Neuronal stem cell (in vitro differentiated cells): Measurements from ENCODE around the gene NAE1.

Experiments
- DNase-seq: peaks from one replicate; pipeline ENCODE4 v3.0.0-alpha.2; 2013; ENCODE audit warnings: low spot score
- H2AFZ ChIP-seq: one replicate; pipeline ENCODE4 v1.6.1; 2013; ENCODE audit warnings: mild to moderate bottlenecking, low read length, inconsistent platforms
- H2AK5ac ChIP-seq: 2 replicates; pipeline ENCODE4 v1.6.1; 2013; ENCODE audit warnings: low read depth, mild to moderate bottlenecking, inconsistent platforms, low read length, moderate library complexity, mixed read lengths
- H2BK120ac ChIP-seq: 2 replicates; pipeline ENCODE4 v1.6.1; 2013; ENCODE audit warnings: low read depth, mild to moderate bottlenecking, inconsistent platforms, low read length, moderate library complexity, mixed read lengths
- H2BK12ac ChIP-seq: one replicate; pipeline ENCODE4 v1.6.1; 2013; ENCODE audit warnings: low read length, inconsistent platforms
- H2BK15ac ChIP-seq: 2 replicates; pipeline ENCODE4 v1.6.1; 2013; ENCODE audit warnings: mild to moderate bottlenecking, low read length, inconsistent platforms, mixed read lengths
- H2BK5ac ChIP-seq: one replicate; pipeline ENCODE4 v1.6.1; 2013; ENCODE audit warnings: inconsistent platforms, mild to moderate bottlenecking, low read length, moderate library complexity
- H3K14ac ChIP-seq: one replicate; pipeline ENCODE4 v1.6.1; 2013; ENCODE audit warnings: low read length, inconsistent platforms
- H3K18ac ChIP-seq: 2 replicates; pipeline ENCODE4 v1.6.1; 2013; ENCODE audit warnings: low read length, inconsistent platforms
- H3K23ac ChIP-seq: 2 replicates; pipeline ENCODE4 v1.6.1; 2013; ENCODE audit warnings: low read depth, mild to moderate bottlenecking, mixed read lengths, low read length, inconsistent platforms; ENCODE audit not compliant: poor library complexity
- H3K27ac ChIP-seq: replicated peaks from 3 replicates; pipeline ENCODE4 v1.5.1; 2013; ENCODE audit warnings: low read length, inconsistent platforms
- H3K27me3 ChIP-seq, 3 experiments: 2 replicates each; pipeline ENCODE4 v1.6.1; 2013; ENCODE audit warnings: low read length in 3 of 3, mild to moderate bottlenecking in 2 of 3, inconsistent platforms in 1 of 3, low read depth in 1 of 3, mixed read lengths in 1 of 3, moderate library complexity in 1 of 3; ENCODE audit not compliant: control insufficient read depth in 3 of 3, insufficient read depth in 3 of 3
- H3K36me3 ChIP-seq, 2 donors: replicated peaks in 1 of 2; 2 replicates each; pipeline ENCODE4 v1.6.1; 2013; ENCODE audit warnings: low read length in 2 of 2; ENCODE audit not compliant: control insufficient read depth in 2 of 2, insufficient read depth in 2 of 2
- H3K4ac ChIP-seq: 2 replicates; pipeline ENCODE4 v1.6.1; 2013; ENCODE audit warnings: inconsistent platforms, mild to moderate bottlenecking, low read length, moderate library complexity
- H3K4me1 ChIP-seq, 2 donors: 1 replicate in 1 of 2; 2 replicates in 1 of 2; pipeline ENCODE4 v1.6.1; 2013; ENCODE audit warnings: low read length in 2 of 2, low read depth in 1 of 2; ENCODE audit not compliant: control insufficient read depth in 2 of 2, insufficient read depth in 1 of 2
- H3K4me2 ChIP-seq: one replicate; pipeline ENCODE4 v1.6.1; 2013; ENCODE audit warnings: mild to moderate bottlenecking, low read length, inconsistent platforms; ENCODE audit not compliant: insufficient read depth, poor library complexity, severe bottlenecking
- H3K4me3 ChIP-seq, 2 donors: 2 replicates each; pipeline ENCODE4 v1.5.1; 2013; ENCODE audit warnings: low read length in 2 of 2, mild to moderate bottlenecking in 2 of 2, inconsistent platforms in 1 of 2, moderate library complexity in 1 of 2
- H3K79me1 ChIP-seq: one replicate; pipeline ENCODE4 v1.6.1; 2013; ENCODE audit warnings: low read depth, mild to moderate bottlenecking, inconsistent platforms, low read length, moderate library complexity
- H3K9ac ChIP-seq: one replicate; pipeline ENCODE4 v1.6.1; 2013; ENCODE audit warnings: mild to moderate bottlenecking, low read depth, low read length, inconsistent platforms; ENCODE audit not compliant: poor library complexity
- H3K9me3 ChIP-seq, 2 donors: replicated peaks in 1 of 2; 2 replicates each; pipeline versions ENCODE3 to v1.6.1; 2013; ENCODE audit warnings: low read length in 2 of 2, mild to moderate bottlenecking in 2 of 2, inconsistent platforms in 1 of 2, low read depth in 1 of 2, mixed read lengths in 1 of 2, moderate library complexity in 1 of 2; ENCODE audit not compliant: control insufficient read depth in 2 of 2, insufficient read depth in 1 of 2
- H4K8ac ChIP-seq: one replicate; pipeline ENCODE4 v1.6.1; 2013; ENCODE audit warnings: low read depth, mild to moderate bottlenecking, inconsistent platforms, low read length, moderate library complexity
- H4K91ac ChIP-seq: one replicate; pipeline ENCODE4 v1.6.1; 2013; ENCODE audit warnings: low read length, low read depth, mild to moderate bottlenecking, inconsistent platforms; ENCODE audit not compliant: poor library complexity
- WGBS, 2 donors: extraction: QIAGEN DNeasy Blood & Tissue Kit; methylation state at CpG; one replicate each; pipeline ENCODE4 v1.1.7; 2013; ENCODE audit warnings: missing lambda C conversion rate in 2 of 2, mixed read lengths in 1 of 2; ENCODE audit not compliant: insufficient read length in 2 of 2, insufficient replicate concordance in 1 of 2; ENCODE audit errors: extremely low coverage in 2 of 2; 5-methylcytosine and 5-hydroxymethylcytosine counted together

NAE1 gene

DNA sequence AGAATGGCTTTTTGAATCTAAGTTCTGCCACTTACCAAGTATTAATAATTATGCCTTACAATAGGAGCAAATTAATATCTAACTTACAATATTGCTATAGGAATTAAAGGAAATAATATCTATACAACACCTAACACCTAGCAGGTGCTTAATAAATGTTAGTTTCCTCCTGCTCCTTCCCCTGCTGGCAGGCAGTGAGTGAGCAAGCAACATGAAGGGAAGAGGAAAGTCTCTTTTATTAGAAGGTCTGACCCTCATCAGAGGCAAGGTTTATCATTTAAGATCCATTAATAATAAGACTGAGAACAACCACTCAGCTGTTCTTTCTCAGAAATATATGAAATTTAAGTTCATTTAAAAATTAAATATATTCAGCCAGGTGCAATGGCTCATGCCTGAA is 72.7 kb downstream of the NAE1 start:
- H3K14ac ChIP-seq: no peak overlapping the region
- DNase-seq: no peak
- H3K79me1 ChIP-seq: no peaks in the 10 kb centered on the region
- H2AK5ac ChIP-seq: no peak overlapping the region
- H2BK120ac ChIP-seq: no peak overlapping the region
- H3K27ac ChIP-seq: no peak overlapping the region
- no peaks in the 10 kb centered on the region for H3K36me3 ChIP-seq
- no peak overlapping the region for H3K23ac ChIP-seq
- no peak overlapping the region for H3K4ac ChIP-seq
- no peak overlapping the region for H2BK15ac ChIP-seq
- H3K4me3 ChIP-seq: no peak overlapping the region
- H3K9me3 ChIP-seq: no peaks in the 10 kb centered on the region
- H3K4me1 ChIP-seq: no peaks in the 10 kb centered on the region
- no peak overlapping the region for H2BK12ac ChIP-seq
- H3K18ac ChIP-seq: no peak overlapping the region
- H2AFZ ChIP-seq: no peak overlapping the region
- H4K8ac ChIP-seq: no peak overlapping the region
- H2BK5ac ChIP-seq: no peak overlapping the region
- H4K91ac ChIP-seq: no peak overlapping the region
- no peak overlapping the region for H3K4me2 ChIP-seq
- peaks cover 0 to 23% (median 0%) of the 10 kb centered on the region in 3 experiments for H3K27me3 ChIP-seq
- H3K9ac ChIP-seq: no peak overlapping the region

DNA sequence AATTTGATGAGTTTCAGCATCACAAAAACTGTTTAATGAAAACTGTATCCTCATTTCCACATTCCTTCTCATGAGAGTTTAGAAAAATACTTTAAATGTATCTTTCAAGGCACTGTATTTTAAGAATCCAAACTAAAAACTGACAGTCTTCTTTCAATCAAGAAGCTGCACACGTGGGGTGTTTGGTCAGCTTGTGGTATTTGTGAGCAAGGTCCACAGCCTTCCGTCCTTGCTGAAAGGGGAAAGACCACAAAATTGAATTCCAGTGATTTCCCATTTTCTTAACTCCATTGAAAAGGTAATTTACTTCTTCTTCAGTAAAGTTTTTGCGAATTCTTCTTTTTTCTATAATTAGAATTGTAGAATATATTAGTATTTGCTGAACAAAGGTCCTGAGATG is 76.0 kb downstream of the NAE1 start:
- no peak overlapping the region for H3K27ac ChIP-seq
- no peak overlapping the region for H3K9ac ChIP-seq
- H3K4ac ChIP-seq: no peak overlapping the region
- H2AFZ ChIP-seq: no peak overlapping the region
- H3K36me3 ChIP-seq: peaks cover 0 to 8% of the 10 kb centered on the region in 2 donors
- no peaks in the 10 kb centered on the region for H3K9me3 ChIP-seq
- no peak overlapping the region for H3K4me3 ChIP-seq
- H3K23ac ChIP-seq: no peak overlapping the region
- peaks cover 3% of the 10 kb centered on the region for H3K79me1 ChIP-seq
- H3K4me1 ChIP-seq: peaks cover 4 to 8% of the 10 kb centered on the region in 2 donors
- H2BK12ac ChIP-seq: no peak overlapping the region
- H2AK5ac ChIP-seq: no peak overlapping the region
- H2BK5ac ChIP-seq: no peak overlapping the region
- no peak for DNase-seq
- WGBS, 2 donors: no CpG with 5 or more reads among the region's 3 CpGs
- H3K18ac ChIP-seq: no peak overlapping the region
- H4K8ac ChIP-seq: no peak overlapping the region
- no peak overlapping the region for H2BK15ac ChIP-seq
- H3K14ac ChIP-seq: no peak overlapping the region
- peaks cover 0 to 30% (median 3%) of the 10 kb centered on the region in 3 experiments for H3K27me3 ChIP-seq
- H3K4me2 ChIP-seq: no peak overlapping the region
- no peak overlapping the region for H4K91ac ChIP-seq
- no peak overlapping the region for H2BK120ac ChIP-seq

DNA sequence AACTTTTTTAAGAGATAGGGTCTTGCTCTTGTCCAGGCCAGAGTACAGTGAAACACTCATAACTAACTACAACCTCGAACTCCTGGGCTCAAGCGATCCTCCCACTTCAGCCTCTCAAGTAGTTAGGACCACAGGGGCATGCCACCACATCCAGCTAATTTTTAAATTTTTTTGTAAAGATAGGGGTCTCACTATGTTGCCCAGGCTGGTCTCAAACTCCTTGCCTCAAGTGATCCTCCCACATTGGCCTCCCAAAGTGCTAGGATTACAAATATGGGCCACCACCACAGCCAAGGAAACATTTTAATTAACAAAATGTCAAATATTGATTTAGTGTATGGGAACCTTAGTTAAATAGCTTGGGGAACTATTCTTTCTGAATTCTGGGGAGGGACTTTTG is 76.6 kb downstream of the NAE1 start:
- H3K4ac ChIP-seq: no peak overlapping the region
- H3K14ac ChIP-seq: no peak overlapping the region
- no peak for DNase-seq
- H3K4me1 ChIP-seq: peaks cover 4 to 9% of the 10 kb centered on the region in 2 donors
- no peak overlapping the region for H2AFZ ChIP-seq
- no peak overlapping the region for H4K8ac ChIP-seq
- H3K79me1 ChIP-seq: peaks cover 3% of the 10 kb centered on the region
- H3K27me3 ChIP-seq: peaks cover 0 to 30% (median 3%) of the 10 kb centered on the region in 3 experiments
- no peak overlapping the region for H3K18ac ChIP-seq
- no peak overlapping the region for H2BK5ac ChIP-seq
- no CpG with 5 or more reads among the region's 2 CpGs for WGBS, 2 donors
- H2BK15ac ChIP-seq: no peak overlapping the region
- no peak overlapping the region for H2BK120ac ChIP-seq
- H3K4me2 ChIP-seq: no peak overlapping the region
- H2AK5ac ChIP-seq: no peak overlapping the region
- peaks cover 1 to 15% of the 10 kb centered on the region in 2 donors for H3K36me3 ChIP-seq
- no peaks in the 10 kb centered on the region for H3K9me3 ChIP-seq
- no peak overlapping the region for H3K4me3 ChIP-seq
- H3K23ac ChIP-seq: no peak overlapping the region
- no peak overlapping the region for H2BK12ac ChIP-seq
- no peak overlapping the region for H3K27ac ChIP-seq
- H4K91ac ChIP-seq: no peak overlapping the region
- H3K9ac ChIP-seq: no peak overlapping the region

DNA sequence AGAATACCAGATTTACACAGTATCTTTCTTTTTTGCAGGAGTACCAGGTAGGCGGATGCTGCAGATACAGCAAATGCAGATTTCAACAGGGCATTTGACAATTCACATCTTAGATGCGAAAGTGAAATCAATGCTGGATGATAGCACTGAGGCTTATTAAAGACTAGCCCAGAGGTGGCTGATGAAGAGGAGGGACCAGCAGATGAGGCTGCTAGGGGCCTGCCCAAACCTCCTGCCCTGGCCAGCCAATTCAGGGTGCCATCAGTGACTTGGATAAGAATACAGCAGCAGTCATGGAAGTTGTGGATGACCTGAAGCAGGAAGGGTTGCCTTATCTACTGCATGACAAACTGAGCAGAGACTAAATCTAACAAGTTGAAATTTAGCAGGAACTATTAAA is 77.8 kb downstream of the NAE1 start:
- H3K4ac ChIP-seq: no peak overlapping the region
- H2AFZ ChIP-seq: peak overlapping the region; percentile 1
- H3K4me3 ChIP-seq: no peak overlapping the region
- peaks cover 5% of the 10 kb centered on the region for H3K79me1 ChIP-seq
- H2AK5ac ChIP-seq: no peak overlapping the region
- peak overlapping the region; percentile 75 for H2BK120ac ChIP-seq
- DNase-seq: no peak
- H2BK12ac ChIP-seq: no peak overlapping the region
- no peak overlapping the region for H3K14ac ChIP-seq
- no peak overlapping the region for H3K9ac ChIP-seq
- peaks cover 7 to 27% of the 10 kb centered on the region in 2 donors for H3K36me3 ChIP-seq
- no CpG with 5 or more reads among the region's 2 CpGs for WGBS, 2 donors
- H2BK5ac ChIP-seq: no peak overlapping the region
- H3K4me2 ChIP-seq: no peak overlapping the region
- no peak overlapping the region for H3K27ac ChIP-seq
- H3K23ac ChIP-seq: no peak overlapping the region
- no peak overlapping the region for H4K8ac ChIP-seq
- peaks cover 0 to 30% (median 3%) of the 10 kb centered on the region in 3 experiments for H3K27me3 ChIP-seq
- H3K18ac ChIP-seq: no peak overlapping the region
- H3K4me1 ChIP-seq: peaks cover 4 to 9% of the 10 kb centered on the region in 2 donors
- H3K9me3 ChIP-seq: no peaks in the 10 kb centered on the region
- H2BK15ac ChIP-seq: no peak overlapping the region
- H4K91ac ChIP-seq: no peak overlapping the region
